CD4-positive, alpha-beta memory T cell (primary cell): Measurements from ENCODE around the gene CNST. TPM values are rescaled to one million over a fixed set of nuclear protein-coding genes. Genes with fewer than 3 reads are reported as not detected.

Source experiments
- CTCF ChIA-PET: fragments of 350-600 bp; sonication (Branson Sonifier 250); formaldehyde crosslinking; loops from one replicate; lab custom pipeline; 2021; ENCODE audit warnings: inconsistent platforms; ENCODE audit not compliant: partially characterized antibody; lab: Charles Lee
- POLR2A ChIA-PET: fragments of 350-600 bp; sonication (Branson Sonifier 250); formaldehyde crosslinking; loops from one replicate; lab custom pipeline; 2021; ENCODE audit not compliant: partially characterized antibody; lab: Charles Lee
- DNase-seq, 5 donors: peaks; one replicate each; pipeline versions ENCODE4 v3.0.0 to v3.0.0-alpha.2; 2020 to 2022; ENCODE audit warnings: mixed read lengths in 1 of 5
- H3K27ac ChIP-seq: one replicate; pipeline ENCODE4 v1.7.0; 2013; ENCODE audit warnings: low read depth, low read length
- H3K27me3 ChIP-seq: 2 replicates; pipeline ENCODE4 v1.7.0; 2013; ENCODE audit warnings: mild to moderate bottlenecking, low read length, moderate library complexity; ENCODE audit not compliant: insufficient read depth
- H3K36me3 ChIP-seq: 2 replicates; pipeline ENCODE4 v1.7.0; 2013; ENCODE audit warnings: mild to moderate bottlenecking, low read length, moderate library complexity; ENCODE audit not compliant: insufficient read depth
- H3K4me1 ChIP-seq: 2 replicates; pipeline ENCODE4 v1.7.0; 2013; ENCODE audit warnings: mild to moderate bottlenecking, low read length, moderate library complexity; ENCODE audit not compliant: insufficient read depth
- H3K4me3 ChIP-seq, 2 donors: one replicate each; pipeline ENCODE4 v1.7.0; 2013; ENCODE audit warnings: low read length in 2 of 2, mild to moderate bottlenecking in 1 of 2
- H3K9me3 ChIP-seq, 2 donors: one replicate each; pipeline ENCODE4 v1.7.0; 2013; ENCODE audit warnings: low read length in 2 of 2, control low read depth in 1 of 2; ENCODE audit not compliant: control insufficient read depth in 1 of 2
- H3K27ac Mint-ChIP-seq, 7 donors: one replicate each; pipeline ENCODE4 v1.8.0; 2020 to 2021; ENCODE audit warnings: mixed read lengths in 7 of 7, mild to moderate bottlenecking in 6 of 7, inconsistent platforms in 3 of 7, moderate library complexity in 3 of 7
- H3K27me3 Mint-ChIP-seq, 2 donors: one replicate each; pipeline ENCODE4 v1.8.0; 2020 to 2021; ENCODE audit warnings: mixed read lengths in 2 of 2
- H3K36me3 Mint-ChIP-seq, 2 donors: one replicate each; pipeline ENCODE4 v1.8.0; 2020 to 2021; ENCODE audit warnings: mixed read lengths in 2 of 2, inconsistent platforms in 1 of 2, mild to moderate bottlenecking in 1 of 2
- H3K4me1 Mint-ChIP-seq, 4 donors: one replicate each; pipeline ENCODE4 v1.8.0; 2020 to 2021; ENCODE audit warnings: mixed read lengths in 4 of 4, mild to moderate bottlenecking in 1 of 4
- H3K4me3 Mint-ChIP-seq, 8 donors: one replicate each; pipeline ENCODE4 v1.8.0; 2020 to 2021; ENCODE audit warnings: mixed read lengths in 8 of 8, mild to moderate bottlenecking in 7 of 8, moderate library complexity in 6 of 8, inconsistent platforms in 3 of 8
- H3K9me3 Mint-ChIP-seq, 8 donors: one replicate each; pipeline ENCODE4 v1.8.0; 2020 to 2021; ENCODE audit warnings: mixed read lengths in 8 of 8, mild to moderate bottlenecking in 5 of 8, inconsistent platforms in 3 of 8, moderate library complexity in 1 of 8
- intact Hi-C: fragments of 100-400 bp; cut with micrococcal nuclease; formaldehyde crosslinking; loops from one replicate; pipeline ENCODE4 v1.15.1; 2023
- polyA plus RNA-seq, 2 donors: library from polyadenylated mRNA; unstranded; fragments of 300-500 nt; fragmentation: Illumina TruSeq; gene quantifications; one replicate each; pipeline ENCODE4 v1.2.3, GENCODE V29; 2021
- total RNA-seq, 2 experiments: library from RNA; stranded (reverse); gene quantifications; one replicate each; pipeline ENCODE4 v1.2.3, GENCODE V29; 2021

The CNST gene
- total and polyA plus RNA-seq, 4 experiments from 2014 or later = 36.2 to 103 (median 78.1) TPM

DNA sequence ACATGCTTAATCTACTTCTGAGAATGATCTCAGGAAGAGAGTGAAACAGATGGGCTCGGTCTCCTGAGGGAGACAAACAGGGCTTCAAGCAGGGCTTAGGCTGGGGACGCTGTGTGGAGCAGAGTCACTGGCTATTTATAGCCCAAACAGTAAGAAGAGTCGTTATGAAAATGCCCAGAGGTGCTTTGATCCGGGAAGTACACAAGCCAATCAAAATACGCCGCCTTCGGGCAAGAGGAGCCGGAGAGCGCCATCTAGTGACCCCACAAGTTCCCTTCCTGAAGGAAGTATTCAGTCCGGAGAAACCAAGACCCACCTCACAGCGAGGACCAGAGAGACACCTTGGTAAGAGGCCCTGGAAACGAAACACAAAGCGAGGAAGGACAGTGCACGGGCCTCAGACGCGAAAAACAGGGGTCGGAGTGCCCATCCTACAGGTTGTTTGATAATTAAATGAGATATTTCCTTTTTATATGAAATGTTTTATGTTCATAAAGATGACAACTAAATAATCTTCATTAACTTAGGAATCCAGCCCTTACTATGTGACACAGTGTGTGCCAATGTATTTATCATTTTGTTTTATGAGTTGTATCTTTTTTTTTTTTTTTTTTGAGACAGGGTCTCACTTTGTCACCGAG, 133.0 kb downstream of the CNST start:
- intact Hi-C loops = loop anchor here (1.0 to 5.0 kb wide), 4 partner anchors 53 to 1546 kb away; partner anchors contain the start of genes CNST and TFB2M
- H3K27ac ChIP-seq = no peak overlapping the region
- peak; percentile 74 to 80 (median 77) for DNase-seq
- Mint-ChIP-seq H3K27ac (peak overlapping the region in 5 of 7 donors; percentile 11 to 53 (median 31)), H3K27me3 (no peaks in the 10 kb centered on the region), H3K36me3 (peaks cover 0 to 4% of the 10 kb centered on the region in 2 donors), H3K4me3 (peak overlapping the region; percentile 38 to 85 (median 74)), H3K9me3 (peaks cover 0 to 7% (median 4%) of the 10 kb centered on the region in 8 donors), H3K4me1 (peaks cover 3 to 13% (median 6%) of the 10 kb centered on the region in 4 donors)
- no peaks in the 10 kb centered on the region for H3K36me3 ChIP-seq
- peak overlapping the region in 1 of 2 donors; percentile 4 for H3K4me3 ChIP-seq
- POLR2A ChIA-PET = no interaction called here
- no peaks in the 10 kb centered on the region for H3K9me3 ChIP-seq
- peaks cover 10% of the 10 kb centered on the region for H3K4me1 ChIP-seq
- H3K27me3 ChIP-seq = no peaks in the 10 kb centered on the region
- CTCF ChIA-PET = interaction anchor here (0.7 to 1.4 kb wide), 6 partner anchors 192 to 252 kb away, joined by 3 to 6 read pairs (median 4); no protein-coding TSS in a partner anchor

DNA sequence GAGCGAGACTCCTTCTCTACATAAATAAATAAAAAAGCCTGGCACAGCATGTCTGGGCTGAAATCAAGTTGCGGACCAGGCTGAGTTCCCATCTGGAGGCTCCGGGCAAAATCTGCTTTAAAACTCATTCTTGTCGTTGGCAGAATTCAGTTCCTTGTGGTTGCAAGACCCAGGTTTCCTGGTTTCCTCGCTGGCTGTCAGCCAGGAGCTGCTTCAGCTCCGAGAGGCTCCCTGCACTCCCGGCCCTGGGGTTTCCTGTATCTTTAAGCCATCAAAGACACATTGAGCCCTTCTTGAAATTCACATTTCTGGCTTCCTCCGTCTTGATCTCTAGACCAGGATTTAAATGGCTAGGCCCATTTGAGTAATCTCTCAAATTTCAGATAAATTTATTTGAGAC, 137.3 kb downstream of the CNST start:
- peaks cover 3 to 11% (median 5%) of the 10 kb centered on the region in 4 donors for H3K4me1 Mint-ChIP-seq
- no peak overlapping the region for H3K4me3 ChIP-seq
- no peak overlapping the region for H3K27ac Mint-ChIP-seq
- no peaks in the 10 kb centered on the region for H3K9me3 Mint-ChIP-seq
- no peaks in the 10 kb centered on the region for H3K36me3 Mint-ChIP-seq
- no peak for DNase-seq
- ChIA-PET POLR2A (no interaction called here), CTCF (interaction anchor here (0.9 kb wide), 1 partner anchor 14 kb away, joined by 3 read pairs; no protein-coding TSS in a partner anchor)
- no peaks in the 10 kb centered on the region for H3K9me3 ChIP-seq
- intact Hi-C loops = no loop called here
- peaks cover 4% of the 10 kb centered on the region in 2 donors for H3K27me3 Mint-ChIP-seq
- H3K4me3 Mint-ChIP-seq = no peak overlapping the region
- no peak overlapping the region for H3K27ac ChIP-seq
- no peaks in the 10 kb centered on the region for H3K27me3 ChIP-seq
- H3K36me3 ChIP-seq = no peaks in the 10 kb centered on the region
- peaks cover 9% of the 10 kb centered on the region for H3K4me1 ChIP-seq

DNA sequence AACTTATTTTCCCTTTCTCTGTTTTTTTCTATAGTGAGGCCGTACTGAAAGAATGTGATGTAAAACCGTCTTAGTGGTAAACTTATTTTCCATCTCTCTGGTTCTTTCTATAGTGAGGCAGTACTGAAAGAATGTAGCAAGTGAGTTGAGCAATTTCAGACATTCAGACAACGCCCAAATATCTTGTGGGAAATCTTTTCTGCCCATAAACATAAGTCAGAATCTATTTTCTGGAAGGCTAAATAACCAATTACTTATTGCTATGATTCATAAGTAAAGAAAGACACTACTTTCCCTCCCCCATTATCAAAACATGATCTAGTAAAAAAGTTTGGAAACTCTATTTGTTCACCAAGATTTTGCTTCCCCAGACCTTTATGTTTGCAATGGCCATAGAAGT, 139.1 kb downstream of the CNST start:
- Mint-ChIP-seq H3K27me3 (peaks cover 5% of the 10 kb centered on the region in 2 donors), H3K9me3 (peaks cover 0 to 6% (median under 1%) of the 10 kb centered on the region in 8 donors), H3K4me1 (peaks cover 0 to 9% (median 4%) of the 10 kb centered on the region in 4 donors), H3K36me3 (no peaks in the 10 kb centered on the region), H3K4me3 (no peak overlapping the region), H3K27ac (no peak overlapping the region)
- no peak for DNase-seq
- Histone ChIP-seq H3K36me3 (no peaks in the 10 kb centered on the region), H3K9me3 (no peaks in the 10 kb centered on the region), H3K27ac (no peak overlapping the region), H3K4me1 (no peaks in the 10 kb centered on the region), H3K27me3 (no peaks in the 10 kb centered on the region), H3K4me3 (no peak overlapping the region)
- intact Hi-C loops = no loop called here
- CTCF ChIA-PET = no interaction called here
- POLR2A ChIA-PET = no interaction called here

DNA sequence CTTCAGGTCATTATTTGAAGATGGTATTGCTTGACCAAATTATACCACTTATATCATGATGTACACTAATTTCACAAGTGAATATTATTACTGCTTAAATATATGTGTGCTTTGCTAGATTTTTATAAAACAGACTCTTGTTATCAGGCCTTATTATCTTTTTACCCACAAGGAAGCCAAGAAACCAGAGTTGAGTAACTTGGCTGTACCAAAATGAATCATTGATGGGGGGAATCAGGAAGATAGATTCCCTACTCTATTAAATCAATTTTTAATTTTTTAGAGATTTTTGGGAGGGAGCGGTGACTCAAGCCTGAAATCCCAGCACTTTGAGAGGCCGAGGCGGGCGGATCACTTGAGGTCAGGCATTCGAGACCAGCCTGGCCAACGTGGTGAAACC, 141.9 kb downstream of the CNST start:
- no peaks in the 10 kb centered on the region for H3K36me3 Mint-ChIP-seq
- Histone ChIP-seq H3K4me1 (no peaks in the 10 kb centered on the region), H3K9me3 (no peaks in the 10 kb centered on the region), H3K36me3 (no peaks in the 10 kb centered on the region), H3K27me3 (no peaks in the 10 kb centered on the region), H3K27ac (no peak overlapping the region), H3K4me3 (no peak overlapping the region)
- H3K9me3 Mint-ChIP-seq = peaks cover 0 to 6% (median 2%) of the 10 kb centered on the region in 8 donors
- H3K27me3 Mint-ChIP-seq = peaks cover 10 to 11% of the 10 kb centered on the region in 2 donors
- H3K27ac Mint-ChIP-seq = no peak overlapping the region
- no peak for DNase-seq
- H3K4me3 Mint-ChIP-seq = no peak overlapping the region
- peaks cover 0 to 9% (median 4%) of the 10 kb centered on the region in 4 donors for H3K4me1 Mint-ChIP-seq
- ChIA-PET POLR2A (no interaction called here), CTCF (no interaction called here)
- intact Hi-C loops = no loop called here

DNA sequence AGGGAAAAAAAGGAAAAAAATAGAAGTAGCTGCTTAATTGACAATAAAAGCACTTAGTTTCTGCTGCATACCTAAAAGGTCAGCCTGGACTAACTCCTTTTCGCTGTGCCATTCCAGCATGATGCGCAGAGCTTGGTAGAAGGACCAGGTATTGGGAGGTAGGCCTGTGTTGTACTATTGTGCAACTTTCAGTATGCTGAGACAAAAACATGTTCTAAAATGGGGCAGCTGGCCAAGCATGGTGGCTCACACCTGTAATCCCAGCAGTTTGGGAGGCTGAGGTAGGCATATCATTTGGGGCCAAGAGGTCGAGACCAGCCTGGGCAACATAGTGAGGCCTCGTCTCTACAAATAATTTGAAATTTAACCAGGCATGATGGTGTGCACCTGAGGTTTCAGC, 142.9 kb downstream of the CNST start:
- H3K4me1 ChIP-seq = no peaks in the 10 kb centered on the region
- Mint-ChIP-seq H3K4me3 (no peak overlapping the region), H3K9me3 (peaks cover 0 to 6% (median 2%) of the 10 kb centered on the region in 8 donors), H3K27ac (peak overlapping the region in 1 of 7 donors; percentile 22), H3K4me1 (peaks cover 0 to 9% (median 4%) of the 10 kb centered on the region in 4 donors), H3K36me3 (no peaks in the 10 kb centered on the region), H3K27me3 (peaks cover 10 to 11% of the 10 kb centered on the region in 2 donors)
- CTCF ChIA-PET = interaction anchor here (0.9 kb wide), 1 partner anchor 9 kb away, joined by 4 read pairs; no protein-coding TSS in a partner anchor
- POLR2A ChIA-PET = no interaction called here
- no peaks in the 10 kb centered on the region for H3K9me3 ChIP-seq
- no peak for DNase-seq
- H3K27me3 ChIP-seq = no peaks in the 10 kb centered on the region
- H3K4me3 ChIP-seq = no peak overlapping the region
- intact Hi-C loops = no loop called here
- H3K27ac ChIP-seq = no peak overlapping the region
- no peaks in the 10 kb centered on the region for H3K36me3 ChIP-seq

DNA sequence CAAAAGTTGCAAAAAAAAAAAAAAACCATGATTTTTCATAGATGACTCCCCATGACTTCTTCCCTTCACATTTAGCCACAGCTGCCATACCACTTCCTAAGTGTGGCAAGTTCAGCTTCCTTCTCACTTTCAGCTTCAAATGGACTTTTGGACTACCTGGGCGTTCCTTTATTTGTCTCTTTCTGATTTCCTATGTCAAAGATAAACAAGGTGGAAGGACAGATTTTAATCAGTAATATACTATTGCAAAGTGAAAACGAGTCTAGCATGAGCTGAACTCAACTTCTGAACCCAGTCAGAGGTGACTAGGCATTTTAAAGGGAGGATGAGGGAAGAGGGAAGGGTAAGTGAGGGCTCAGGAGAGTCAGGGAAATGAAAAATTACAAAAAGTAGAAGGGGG, 143.6 kb downstream of the CNST start:
- no peaks in the 10 kb centered on the region for H3K27me3 ChIP-seq
- H3K27me3 Mint-ChIP-seq = peaks cover 8 to 11% of the 10 kb centered on the region in 2 donors
- peak overlapping the region in 1 of 7 donors; percentile 61 for H3K27ac Mint-ChIP-seq
- H3K9me3 Mint-ChIP-seq = peaks cover 0 to 6% (median 2%) of the 10 kb centered on the region in 8 donors
- H3K4me1 ChIP-seq = no peaks in the 10 kb centered on the region
- no peak for DNase-seq
- peaks cover 0 to 9% (median 4%) of the 10 kb centered on the region in 4 donors for H3K4me1 Mint-ChIP-seq
- H3K36me3 ChIP-seq = no peaks in the 10 kb centered on the region
- no peak overlapping the region for H3K4me3 ChIP-seq
- POLR2A ChIA-PET = no interaction called here
- H3K36me3 Mint-ChIP-seq = no peaks in the 10 kb centered on the region
- H3K27ac ChIP-seq = no peak overlapping the region
- no peaks in the 10 kb centered on the region for H3K9me3 ChIP-seq
- peak overlapping the region in 1 of 8 donors; percentile 7 for H3K4me3 Mint-ChIP-seq
- CTCF ChIA-PET = interaction anchor here (0.9 kb wide), 1 partner anchor 10 kb away, joined by 4 read pairs; no protein-coding TSS in a partner anchor
- intact Hi-C loops = no loop called here

DNA sequence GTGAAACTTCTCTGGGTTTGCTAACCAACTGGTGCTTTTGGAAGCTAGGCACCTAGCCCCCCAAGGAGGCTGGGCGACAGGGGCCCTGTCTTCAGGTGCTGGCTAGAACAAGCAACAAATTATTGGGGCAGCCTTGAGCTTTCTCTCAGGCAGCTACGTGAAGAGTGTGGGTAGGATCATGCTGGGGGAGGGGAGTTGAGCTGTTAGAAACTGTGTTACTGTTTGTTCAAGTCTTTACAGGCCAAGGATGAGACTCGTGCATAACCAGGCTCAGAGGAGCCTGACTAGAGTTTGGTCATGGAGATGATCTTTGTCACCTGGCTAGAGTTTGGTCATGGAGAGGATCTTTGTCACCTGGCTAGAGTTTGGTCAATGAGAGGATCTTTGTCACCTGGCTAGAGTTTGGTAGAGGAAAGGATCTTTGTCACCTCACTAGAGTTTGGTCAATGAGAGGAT, 145.3 kb downstream of the CNST start:
- no peaks in the 10 kb centered on the region for H3K9me3 ChIP-seq
- ChIA-PET CTCF (no interaction called here), POLR2A (no interaction called here)
- Mint-ChIP-seq H3K4me3 (no peak overlapping the region), H3K36me3 (no peaks in the 10 kb centered on the region), H3K4me1 (peaks cover 0 to 9% (median 4%) of the 10 kb centered on the region in 4 donors), H3K27ac (no peak overlapping the region), H3K9me3 (peaks cover 0 to 6% (median 2%) of the 10 kb centered on the region in 8 donors), H3K27me3 (peaks cover 8 to 14% of the 10 kb centered on the region in 2 donors)
- no peaks in the 10 kb centered on the region for H3K36me3 ChIP-seq
- H3K4me3 ChIP-seq = no peak overlapping the region
- intact Hi-C loops = no loop called here
- H3K4me1 ChIP-seq = no peaks in the 10 kb centered on the region
- no peak overlapping the region for H3K27ac ChIP-seq
- no peak for DNase-seq
- H3K27me3 ChIP-seq = no peaks in the 10 kb centered on the region
